ENCODE measurements around the gene THRB.
"Not testable (repeated sequence)": the region's sequence is repeated elsewhere in the genome, so short reads cannot be mapped to it uniquely, and the experiment has no call there.

Gene THRB

GRCh38 chr3:24400015-24400414, 94.6 kb downstream of the THRB start:
- no peak for DNase-seq

DNA sequence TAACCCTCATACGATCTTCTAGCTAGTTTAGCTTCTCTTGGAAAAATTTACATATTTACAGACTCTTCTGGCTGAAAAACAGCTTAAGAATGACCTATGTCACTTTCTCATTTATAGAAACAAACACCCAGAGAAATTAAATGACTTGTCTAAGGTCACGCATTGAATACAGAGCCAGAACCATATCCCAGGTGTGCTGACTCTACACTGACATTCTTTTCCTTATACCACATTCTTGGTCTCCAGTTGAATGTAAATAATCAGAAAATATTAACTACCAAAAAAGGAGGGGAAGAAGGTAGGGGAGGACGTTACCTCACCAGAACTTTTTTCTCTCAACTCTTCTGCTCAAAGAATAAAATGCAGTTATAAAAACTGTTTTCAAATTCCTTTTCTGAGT, 95.0 kb downstream of the THRB start:
- no peak for DNase-seq

GRCh38 chr3:24398712-24399111, 95.9 kb downstream of the THRB start:
- not testable (repeated sequence) for DNase-seq

DNA sequence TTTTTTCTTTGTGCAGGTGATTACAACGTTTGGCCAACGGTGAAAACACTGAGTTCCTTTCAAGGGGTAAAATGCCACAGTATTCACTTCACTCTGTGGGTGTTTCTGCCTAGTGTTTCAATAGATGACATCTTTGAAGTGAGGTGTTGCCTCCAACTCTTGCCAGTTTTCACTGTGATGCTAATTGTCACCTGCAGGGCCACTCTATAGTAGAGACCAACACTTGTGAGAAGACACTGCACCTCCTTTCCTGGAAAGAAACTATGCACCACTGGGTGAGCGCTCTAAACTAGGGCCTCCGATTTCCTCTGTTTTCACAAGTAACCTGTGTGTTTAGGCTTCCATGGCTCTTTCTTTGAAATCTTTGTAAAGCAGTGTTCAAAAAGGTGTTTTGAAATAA, 98.3 kb downstream of the THRB start:
- no peak for DNase-seq

- DNase-seq = no peak
Measured at GRCh38 chr3:24394754-24395153, 99.9 kb downstream of the THRB start.

DNA sequence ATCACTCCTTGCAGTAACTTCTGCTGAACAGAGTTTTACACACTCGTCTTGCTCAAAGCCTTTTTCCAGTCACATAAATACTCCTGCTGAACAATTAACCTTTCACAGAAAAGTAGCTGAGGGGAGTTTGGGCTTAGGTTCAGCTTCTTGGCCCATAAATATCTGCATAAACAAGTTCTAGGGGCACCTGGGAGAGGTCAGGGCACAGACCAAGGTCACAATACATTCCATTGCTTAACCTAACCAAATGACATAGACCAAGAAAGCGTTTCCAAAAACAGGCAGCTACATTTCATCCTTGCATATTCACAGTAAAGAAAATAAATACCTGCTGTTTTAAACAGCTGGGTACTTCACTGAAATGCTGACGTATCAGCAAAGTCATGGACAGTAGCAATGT, 101.3 kb downstream of the THRB start:
- DNase-seq = no peak

GRCh38 chr3:24390169-24391130, 104.2 kb downstream of the THRB start:
- DNase-seq = no peak

DNA sequence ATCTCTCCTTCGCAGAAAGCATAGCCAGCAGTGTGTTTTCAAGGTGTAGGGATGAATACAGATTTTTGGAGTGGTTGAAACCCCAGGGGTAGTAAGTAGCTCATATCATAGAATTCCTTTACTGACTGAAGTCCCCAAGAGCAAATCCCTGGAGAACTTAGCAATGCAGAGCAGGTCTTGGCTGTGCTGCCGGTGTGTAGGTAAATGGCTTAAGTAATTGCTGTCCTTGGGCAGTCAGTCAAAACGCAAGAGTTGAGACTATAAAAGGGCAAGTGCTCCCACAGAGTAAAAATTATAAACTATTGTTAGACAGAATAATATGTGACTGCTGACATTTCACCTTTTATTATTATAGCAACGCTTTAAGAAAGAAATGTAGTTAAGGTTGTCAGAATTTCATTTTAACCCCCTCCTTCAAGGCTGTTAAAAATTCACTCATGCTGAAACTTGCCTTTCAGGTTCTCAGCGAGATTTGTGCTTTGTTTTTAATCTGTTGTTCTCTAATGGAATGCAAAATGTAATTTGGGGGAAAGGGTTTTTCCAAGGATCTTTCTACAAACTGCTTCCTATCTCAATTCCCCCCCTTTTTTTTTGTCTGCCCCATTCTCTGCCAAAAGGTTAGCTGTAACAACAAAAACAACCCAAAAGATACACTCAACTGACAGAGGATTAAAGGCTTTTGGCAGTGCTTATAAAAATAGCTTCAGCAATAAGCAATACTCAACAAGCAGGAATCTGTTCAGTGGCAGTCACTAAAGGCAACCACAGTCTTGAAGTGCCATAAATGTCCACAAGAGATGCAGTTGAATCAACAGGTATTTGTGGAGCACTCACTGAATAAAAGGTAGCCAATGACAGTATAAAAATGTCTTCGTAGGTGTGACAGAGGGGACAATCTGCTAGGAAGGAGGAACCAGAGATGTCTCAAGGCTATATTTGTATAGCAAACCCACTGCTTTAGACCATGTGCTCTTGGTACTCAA, 105.3 kb downstream of the THRB start:
- no peak for DNase-seq

- DNase-seq = no peak
Measured at GRCh38 chr3:24388611-24389010, 106.0 kb downstream of the THRB start.

DNA sequence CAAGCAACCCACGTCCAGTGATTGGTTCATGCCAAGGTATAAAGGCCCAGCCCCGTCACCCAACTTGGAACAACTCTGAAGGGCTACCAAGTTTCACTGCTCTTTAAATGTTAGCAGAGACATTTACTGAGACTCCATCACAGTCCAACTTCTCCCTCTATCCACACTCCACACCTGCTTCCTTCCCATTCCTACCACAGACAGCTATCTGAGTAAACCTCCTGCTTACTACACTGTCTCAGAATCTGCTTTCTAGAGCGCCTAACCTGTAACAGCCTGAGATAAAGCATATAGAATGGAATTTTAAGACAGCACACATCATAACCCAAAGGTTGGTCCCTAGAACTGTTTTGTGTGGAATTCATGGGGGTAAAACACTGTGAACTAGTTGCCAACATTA, 106.5 kb downstream of the THRB start:
- no peak for DNase-seq

DNA sequence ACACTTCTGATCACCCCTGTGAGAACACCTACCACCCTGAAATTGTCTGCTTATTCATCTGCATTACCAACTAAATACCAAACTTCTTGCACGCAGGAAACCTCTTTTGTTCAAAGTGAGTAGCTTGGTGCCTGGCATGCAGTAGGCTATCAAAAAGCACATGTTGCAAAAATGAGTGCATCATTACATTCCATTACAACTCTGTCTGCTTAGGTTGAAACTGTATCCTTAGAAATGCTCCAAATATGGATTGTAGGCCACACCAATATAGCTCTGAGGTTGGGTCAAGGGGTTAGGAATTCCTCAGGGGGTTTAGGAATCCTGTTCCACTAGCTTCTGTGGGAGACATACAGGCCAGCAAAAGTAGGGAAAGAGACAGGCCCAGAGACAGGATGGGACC, 107.2 kb downstream of the THRB start:
- no peak for DNase-seq

GRCh38 chr3:24387000-24387399, 107.7 kb downstream of the THRB start:
- DNase-seq = no peak

DNA sequence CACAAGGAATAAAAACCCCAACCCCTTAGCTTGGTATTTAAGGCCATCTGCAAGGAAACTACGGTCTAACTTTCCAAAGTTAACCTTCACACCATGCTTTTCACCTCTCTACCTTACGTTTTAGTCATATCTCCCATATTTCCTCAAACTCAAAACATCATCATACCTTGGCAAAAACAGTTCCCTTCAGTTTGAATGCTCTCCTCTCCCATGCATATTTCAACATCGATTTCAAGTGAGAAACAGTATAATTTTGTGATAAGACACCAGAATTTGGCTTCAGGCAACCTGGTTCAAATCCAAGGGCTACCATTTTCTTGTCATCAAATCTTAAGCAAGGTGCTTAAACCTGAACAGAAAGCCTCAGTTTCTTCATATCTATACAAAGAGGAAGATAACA, 108.2 kb downstream of the THRB start:
- no peak for DNase-seq

DNA sequence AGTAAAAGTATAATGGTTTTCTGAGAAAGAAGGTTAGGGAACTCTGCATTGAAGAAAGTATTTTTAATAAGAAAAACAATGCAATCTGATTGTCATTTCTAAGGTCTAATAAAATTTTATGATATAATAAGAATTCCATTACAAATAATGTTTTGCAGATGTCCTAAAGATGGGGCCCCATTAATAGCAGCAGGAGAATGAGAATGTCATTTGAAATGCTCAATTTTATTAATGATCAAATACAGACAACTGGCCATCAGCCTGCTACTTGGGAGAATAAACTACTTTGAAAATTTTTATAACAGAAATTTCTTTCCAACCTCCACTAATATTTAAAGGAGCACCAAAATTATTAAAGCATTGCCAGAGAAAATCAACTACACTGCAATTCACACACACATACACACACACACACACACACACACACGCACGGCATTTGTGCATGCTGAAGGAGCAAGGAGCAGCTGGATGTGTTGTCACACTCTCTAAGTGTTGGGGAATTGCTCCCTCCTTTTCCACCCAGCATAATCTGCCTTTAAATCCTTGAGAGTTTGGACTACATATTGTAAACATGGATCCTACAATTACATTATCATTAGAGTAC, 109.5 kb downstream of the THRB start:
- no peak for DNase-seq

- no peak for DNase-seq
Measured at GRCh38 chr3:24382647-24383046, 112.0 kb downstream of the THRB start.

- DNase-seq = no peak
Measured at GRCh38 chr3:24379936-24380335, 114.7 kb downstream of the THRB start.

DNA sequence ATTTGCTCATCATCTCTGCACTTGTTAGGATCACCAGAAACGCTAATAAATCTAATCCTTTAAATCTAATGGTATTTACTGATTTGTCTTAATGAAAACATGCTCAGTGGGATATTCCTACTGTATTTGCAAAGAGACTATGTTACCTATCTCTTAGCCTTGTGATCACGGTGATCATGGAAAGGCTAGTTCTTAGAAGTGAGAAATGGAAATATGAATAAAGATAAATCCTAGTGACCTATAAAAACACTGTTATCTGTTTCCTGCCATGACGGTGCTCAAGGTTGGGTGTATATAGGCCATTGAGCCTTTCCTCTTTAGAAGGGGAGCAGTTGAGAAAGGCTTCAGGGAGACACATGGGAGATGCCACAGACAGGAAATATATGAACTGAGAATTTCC, 116.3 kb downstream of the THRB start:
- DNase-seq = no peak

GRCh38 chr3:24377218-24377993, 117.2 kb downstream of the THRB start:
- no peak for DNase-seq

DNA sequence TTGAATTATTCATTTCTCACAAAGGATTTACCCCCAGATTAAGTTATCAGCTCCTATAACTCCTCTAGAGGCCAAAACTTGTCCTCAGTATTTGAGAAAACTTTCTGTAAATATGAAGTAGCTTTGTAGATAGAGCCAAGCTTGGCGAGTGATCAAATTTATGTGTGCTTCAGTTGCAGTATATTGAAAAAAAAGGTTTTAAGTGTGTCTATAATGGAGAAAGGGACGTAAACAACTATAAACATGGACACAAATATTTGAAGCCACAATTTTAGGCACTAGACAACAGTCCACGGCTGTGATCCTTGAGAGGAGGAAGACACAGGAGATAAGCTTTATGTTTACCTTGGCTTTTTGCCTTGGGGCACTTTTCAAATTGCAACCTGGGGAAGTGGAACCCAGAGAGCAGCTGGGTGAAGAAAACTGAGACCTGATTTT, 118.7 kb downstream of the THRB start:
- no peak for DNase-seq

DNA sequence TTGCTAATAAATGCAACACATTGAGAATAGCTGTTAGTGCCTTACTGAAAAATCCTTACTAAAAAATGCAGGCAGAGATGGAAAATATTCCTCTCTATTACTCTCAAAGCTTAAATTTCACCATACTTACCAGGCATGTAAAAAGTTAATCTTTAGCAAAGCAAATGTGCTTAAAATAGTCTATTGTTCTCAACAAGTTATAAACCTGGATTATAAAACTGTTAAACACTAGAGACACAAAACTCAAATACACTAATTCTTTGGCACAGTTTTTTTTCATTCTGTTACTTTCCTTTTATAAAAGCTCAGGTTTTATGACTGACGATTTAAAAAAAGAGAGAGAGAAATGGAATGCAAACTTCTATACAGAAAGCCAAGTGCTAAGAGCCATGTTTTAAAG, 119.8 kb downstream of the THRB start:
- DNase-seq = no peak

GRCh38 chr3:24373198-24373959, 121.3 kb downstream of the THRB start:
- no peak for DNase-seq
